ENCODE data around the gene GPR107.

Gene GPR107

GRCh38 chr9:130058887-130059286 is 5.2 kb downstream of the GPR107 start:
- no peak for DNase-seq

GRCh38 chr9:130060296-130060695 is 6.6 kb downstream of the GPR107 start:
- DNase-seq, result no peak

DNA sequence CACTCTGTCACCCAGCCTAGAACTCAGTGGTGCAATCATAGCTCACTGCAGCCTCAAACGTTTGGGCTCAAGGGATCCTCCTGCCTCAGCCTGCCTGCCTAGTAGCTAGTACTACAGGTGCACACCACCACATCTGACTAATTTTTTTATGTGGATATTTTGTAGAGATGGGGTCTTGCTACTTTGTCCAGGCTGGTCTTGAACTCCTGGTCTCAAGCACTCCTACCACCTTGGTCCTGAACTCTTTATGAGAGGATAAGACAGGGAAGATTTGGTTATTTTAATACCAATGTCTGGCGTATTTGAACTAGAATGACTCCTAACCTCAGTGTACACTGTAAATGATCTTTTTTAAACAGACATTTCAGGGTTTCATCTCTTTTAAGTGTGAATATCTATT is 9.0 kb downstream of the GPR107 start:
- DNase-seq, result no peak

- no peak for DNase-seq
These were observed 10.9 kb downstream of the GPR107 start for GRCh38 chr9:130064621-130065020.

DNA sequence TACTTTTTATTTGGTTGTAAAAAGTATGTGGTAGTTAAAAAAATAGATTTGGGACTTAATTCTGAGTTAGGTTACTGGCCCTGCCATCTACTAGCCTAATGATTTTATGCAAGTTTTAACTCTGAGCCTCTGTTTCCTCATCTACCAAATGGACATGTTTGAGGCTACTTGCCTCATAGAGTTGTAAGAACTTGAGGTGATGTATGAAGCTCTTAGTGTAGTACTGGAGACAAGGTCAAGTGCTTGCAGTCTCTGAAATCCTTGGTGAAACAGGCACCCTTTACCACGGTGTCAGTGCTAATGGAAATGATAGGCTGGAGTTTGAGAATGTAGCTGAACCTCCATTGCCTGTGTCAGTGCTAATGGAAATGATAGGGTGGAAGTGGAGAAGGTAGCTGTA is 15.3 kb downstream of the GPR107 start:
- no peak for DNase-seq

- DNase-seq, result no peak
These were observed 19.0 kb downstream of the GPR107 start for GRCh38 chr9:130072515-130073235.

DNA sequence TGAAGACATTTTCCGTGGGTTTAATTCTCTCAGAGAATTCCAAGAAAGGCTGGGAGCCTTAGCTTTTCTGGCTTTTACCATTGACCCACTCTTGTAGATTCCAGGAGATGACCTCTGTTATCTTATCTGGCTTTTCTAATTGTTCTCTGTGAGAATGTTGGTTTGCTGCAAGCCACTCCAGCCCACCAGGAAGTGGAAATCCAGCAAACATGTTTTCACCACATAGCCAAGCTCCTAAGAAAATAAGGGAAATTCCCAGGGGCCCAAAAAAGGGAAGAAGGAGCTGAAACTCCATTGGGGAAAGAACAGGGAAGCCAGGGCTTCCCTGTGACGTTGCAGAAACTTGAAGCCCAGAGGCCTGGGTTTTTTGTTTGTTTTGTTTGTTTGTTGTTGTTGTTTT is 19.7 kb downstream of the GPR107 start:
- no peak for DNase-seq

DNA sequence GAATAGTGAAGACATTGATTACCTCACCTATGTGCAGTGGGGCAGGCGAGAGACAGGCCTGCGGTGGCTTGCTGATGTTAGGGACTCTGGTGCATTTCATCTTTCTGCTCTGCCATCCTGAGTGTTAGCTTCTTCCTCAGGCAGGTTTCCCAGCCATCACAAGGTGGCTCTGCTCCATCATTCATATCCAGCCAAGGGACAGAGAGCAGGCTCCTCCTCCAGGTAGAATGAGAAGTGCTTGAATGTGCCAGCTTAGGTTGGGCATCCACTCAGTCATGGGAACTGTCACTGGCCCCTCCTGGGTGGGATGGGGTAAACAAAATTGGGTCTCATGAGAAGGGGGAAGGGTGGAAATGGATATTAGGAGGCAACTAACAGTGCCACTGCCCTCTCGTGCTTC is 24.8 kb downstream of the GPR107 start:
- no peak for DNase-seq

GRCh38 chr9:130084337-130084736 is 30.6 kb downstream of the GPR107 start:
- DNase-seq, result no peak

- DNase-seq, result no peak
These were observed 34.3 kb downstream of the GPR107 start for GRCh38 chr9:130088051-130088450.

DNA sequence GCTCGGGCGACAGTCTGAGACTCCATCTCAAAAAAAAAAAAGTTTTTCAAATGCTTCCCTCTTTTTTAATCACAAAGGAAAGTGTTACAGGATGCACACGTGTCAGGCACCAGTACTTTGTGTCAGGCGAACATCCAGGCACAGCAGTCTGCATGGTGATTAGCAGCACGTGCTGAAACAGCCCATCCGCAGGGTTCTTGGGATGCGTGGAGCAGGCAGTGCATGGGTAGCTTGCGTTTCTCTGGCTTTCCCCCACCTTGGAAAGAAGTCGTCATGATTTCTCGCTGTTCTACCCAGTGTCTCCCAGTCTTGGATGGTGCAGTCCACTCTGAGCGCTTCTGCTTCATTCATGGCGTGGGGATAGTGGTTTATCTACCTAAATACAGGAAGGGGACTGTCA is 35.4 kb downstream of the GPR107 start:
- no peak for DNase-seq

GRCh38 chr9:130090915-130091314 is 37.2 kb downstream of the GPR107 start:
- no peak for DNase-seq

- no peak for DNase-seq
These were observed 39.2 kb downstream of the GPR107 start for GRCh38 chr9:130092910-130093309.

DNA sequence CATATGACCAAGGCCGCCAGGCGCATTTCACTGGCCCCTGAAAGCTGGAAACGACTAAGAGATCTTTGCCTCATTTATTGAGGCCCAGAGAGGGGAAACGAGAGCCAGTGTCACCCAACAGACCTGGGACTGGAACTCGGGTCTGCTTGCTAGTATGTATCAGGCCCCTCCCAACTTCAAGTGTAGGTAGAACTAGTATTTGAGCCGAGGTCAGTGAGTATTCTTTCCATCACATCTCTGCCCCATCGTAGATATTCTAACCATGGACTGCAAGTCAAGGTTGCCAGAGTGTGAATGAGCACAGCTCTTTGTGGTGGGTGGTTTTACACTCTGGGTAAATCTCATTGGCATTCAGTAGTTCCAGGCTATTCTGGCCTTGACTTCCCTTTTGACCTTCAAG is 42.2 kb downstream of the GPR107 start:
- DNase-seq, result no peak

DNA sequence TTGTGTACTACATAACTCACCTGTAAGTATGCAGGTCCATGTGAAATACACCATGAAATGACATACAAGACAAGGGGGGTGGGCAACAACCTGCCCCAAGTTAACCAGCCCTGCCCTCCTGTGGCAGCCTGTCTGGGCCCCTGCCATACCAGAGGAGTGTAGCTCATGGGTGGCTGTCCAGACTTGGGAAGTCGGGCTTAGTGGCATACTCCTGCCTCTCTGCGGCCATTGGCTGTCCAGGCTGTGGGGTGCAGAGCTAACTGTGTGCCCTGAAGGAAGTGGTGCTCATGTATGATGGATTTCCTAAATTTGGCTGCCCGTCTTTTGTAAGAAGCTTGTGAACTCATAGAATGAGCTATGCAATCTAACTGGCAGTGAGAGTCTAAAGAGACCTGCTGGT is 47.0 kb downstream of the GPR107 start:
- DNase-seq, result no peak

- no peak for DNase-seq
These were observed 48.2 kb downstream of the GPR107 start for GRCh38 chr9:130101915-130102314.

DNA sequence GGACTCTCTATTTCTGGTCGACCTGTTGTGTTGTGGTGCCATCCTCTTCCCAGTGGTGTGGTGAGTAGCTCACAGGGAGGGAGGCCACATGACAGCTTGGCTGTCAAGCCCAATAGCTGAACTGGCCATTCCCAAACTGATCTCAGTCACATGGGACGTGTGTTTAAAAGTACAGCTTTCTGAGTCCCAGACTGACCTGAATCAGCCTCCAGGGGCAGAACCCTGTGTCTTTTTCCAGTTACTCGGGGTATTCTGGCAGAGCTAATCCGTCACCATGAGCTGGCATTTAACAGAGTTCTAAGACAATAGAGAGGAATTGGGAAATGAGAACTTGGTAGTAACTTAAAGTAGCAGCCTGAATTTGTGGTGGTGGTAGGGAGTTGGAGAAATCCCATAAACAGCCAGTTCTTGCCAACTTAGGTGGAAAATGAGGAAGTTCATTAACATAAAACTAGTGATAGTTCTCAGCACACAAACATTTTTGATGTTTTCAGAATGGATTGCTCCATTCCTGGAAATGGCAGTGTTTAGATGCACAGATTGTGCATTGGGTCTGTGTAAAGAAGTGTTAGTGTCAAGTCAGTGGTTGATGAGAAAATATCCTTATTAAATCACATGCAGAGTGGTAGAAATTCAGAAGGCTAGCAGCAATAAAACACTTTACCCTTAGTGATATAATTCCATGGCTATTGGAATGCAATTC is 50.9 kb downstream of the GPR107 start:
- DNase-seq, result no peak

- DNase-seq, result no peak
These were observed 53.1 kb downstream of the GPR107 start for GRCh38 chr9:130106860-130107233.

GRCh38 chr9:130107234-130107861 is 53.6 kb downstream of the GPR107 start:
- peak; percentile 48 for DNase-seq

GRCh38 chr9:130107955-130108354 is 54.2 kb downstream of the GPR107 start:
- no peak for DNase-seq

DNA sequence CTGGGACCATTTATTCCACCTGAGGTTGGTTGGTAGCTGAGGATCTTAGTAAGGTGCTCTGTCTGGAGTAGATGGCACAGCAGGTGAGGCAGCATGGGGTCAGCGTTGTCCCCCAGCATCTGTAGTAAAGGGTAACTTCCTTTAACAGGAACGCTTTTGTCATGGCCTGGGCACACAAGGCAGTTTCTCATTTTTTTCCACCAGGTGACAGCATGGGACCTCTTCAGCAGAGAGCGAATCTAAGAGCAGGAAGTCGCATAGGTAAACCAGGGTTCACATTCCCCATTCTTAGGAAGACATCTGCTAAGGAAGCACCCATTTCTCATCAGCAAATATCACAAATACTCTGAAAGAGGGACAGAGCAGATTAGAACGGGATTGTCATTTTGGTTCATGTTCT is 56.5 kb downstream of the GPR107 start:
- no peak for DNase-seq

GRCh38 chr9:130110596-130111021 is 56.9 kb downstream of the GPR107 start:
- DNase-seq, result no peak

DNA sequence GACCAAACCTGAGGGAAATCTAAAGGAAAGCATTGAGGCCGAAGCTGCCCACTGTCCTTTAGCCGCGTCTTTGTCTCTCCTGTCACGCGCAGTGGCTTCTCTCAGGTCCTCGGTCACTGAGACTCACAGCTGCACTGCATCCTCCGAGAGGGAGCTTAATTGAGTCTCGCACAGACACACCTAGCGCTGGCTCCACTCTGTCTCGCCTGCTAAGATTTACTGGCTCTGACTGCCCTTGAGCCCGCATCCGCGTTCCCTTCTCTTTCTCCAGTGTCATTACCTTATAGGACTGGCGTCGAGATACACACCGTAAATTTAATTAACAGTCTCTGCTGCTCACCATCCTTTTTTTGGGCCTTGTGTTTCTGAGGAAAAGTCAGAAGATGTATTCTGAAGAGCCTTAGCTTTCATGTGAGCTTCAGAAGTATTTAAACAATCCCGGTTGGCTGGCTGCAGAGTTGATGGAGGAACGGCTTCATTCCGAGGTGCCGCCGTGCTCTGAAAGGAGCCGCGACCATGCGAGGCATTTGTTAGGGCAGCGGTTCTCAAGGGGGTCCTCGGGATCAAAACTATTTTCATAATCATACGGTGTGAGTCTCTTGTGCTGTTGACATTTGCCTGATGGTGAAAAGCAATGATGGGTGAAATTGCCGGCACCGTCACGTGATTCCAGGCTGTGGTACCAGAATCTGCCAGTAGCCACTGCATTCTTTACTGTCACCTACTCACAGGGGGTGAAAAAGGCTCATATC is 58.3 kb downstream of the GPR107 start:
- no peak for DNase-seq
